GM12891 (cell line): Measurements from ENCODE around the gene FAF1.

ENCODE experiments used
- POLR2A ChIP-seq: IDR thresholded peaks from 2 replicates; pipeline ENCODE4 v1.6.1; 2011; ENCODE audit warnings: low read depth, low read length, control low read depth
- POLR2AphosphoS5 ChIP-seq: IDR thresholded peaks from 2 replicates; pipeline ENCODE4 v1.6.1; 2011; ENCODE audit warnings: low read depth, low read length, control low read depth
- TAF1 ChIP-seq: IDR thresholded peaks from 2 replicates; pipeline ENCODE4 v1.6.1; 2011; ENCODE audit warnings: low read depth, low read length, control low read depth

GRCh38 chr1:50978144-50978851, 18.2 kb upstream of the FAF1 start:
- TF ChIP-seq POLR2AphosphoS5 (peak; percentile 45; the same call in 1 of the 2 replicates), POLR2A (peak; percentile 54), TAF1 (no peak)
